Epithelial cell of proximal tubule (primary cell): ENCODE data around the gene PPP1R14C. TPM values are rescaled to one million over a fixed set of nuclear protein-coding genes. Genes with fewer than 3 reads are reported as not detected.
"Not testable (repeated sequence)": the region's sequence is repeated elsewhere in the genome, so short reads cannot be mapped to it uniquely, and the experiment has no call there.

Source experiments
- DNase-seq: peaks from one replicate; pipeline ENCODE4 v3.0.0-alpha.2; 2011; ENCODE audit warnings: low read depth
- H3K4me3 ChIP-seq: 2 replicates; pipeline ENCODE4 v1.5.1; 2011; ENCODE audit warnings: low read depth, mild to moderate bottlenecking, low read length
- total RNA-seq: library from RNA; depleted of rRNA; stranded (reverse); fragments of >200 nt; gene quantifications from 2 replicates; pipeline ENCODE4 v1.2.3, GENCODE V29; 2015
- TF ChIP-seq, protein P1 (sequence below): conservative IDR thresholded peaks from 2 replicates; pipeline ENCODE4 v1.5.1; 2012; ENCODE audit warnings: low read depth, mild to moderate bottlenecking, low read length

PPP1R14C gene
- total RNA-seq, 1 donor from 2014 or later = 27.0 TPM

DNA sequence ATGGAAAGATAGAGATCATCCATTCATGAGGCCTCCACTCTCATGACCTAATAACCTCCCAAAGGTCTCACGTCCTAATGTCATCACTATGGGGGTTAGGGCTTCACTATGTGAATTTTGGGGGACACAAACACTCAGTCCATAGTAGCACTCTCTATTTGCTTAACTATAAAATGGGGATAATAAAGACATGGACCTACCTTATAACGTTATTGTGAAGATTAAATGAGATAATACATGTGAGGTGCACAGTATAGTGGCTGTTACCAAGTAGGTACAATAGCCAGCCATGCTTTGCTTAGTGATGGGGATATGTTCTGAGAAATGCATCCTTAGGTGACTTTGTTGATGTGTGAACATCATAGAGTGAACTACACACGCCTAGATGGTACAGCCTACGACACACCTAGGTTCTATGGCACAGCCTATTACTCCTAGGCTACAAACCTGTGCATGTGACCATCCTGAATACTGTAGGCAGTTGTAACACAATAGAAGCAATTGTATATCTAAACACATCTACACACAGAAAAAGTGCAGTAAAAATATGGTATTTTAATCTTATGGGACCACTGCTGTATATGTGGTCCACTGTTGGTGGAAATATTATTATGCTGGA lies 39.7 kb downstream of the PPP1R14C start:
- DNase-seq = no peak
- H3K4me3 ChIP-seq = no peak overlapping the region
- TF ChIP-seq, protein P1, sequence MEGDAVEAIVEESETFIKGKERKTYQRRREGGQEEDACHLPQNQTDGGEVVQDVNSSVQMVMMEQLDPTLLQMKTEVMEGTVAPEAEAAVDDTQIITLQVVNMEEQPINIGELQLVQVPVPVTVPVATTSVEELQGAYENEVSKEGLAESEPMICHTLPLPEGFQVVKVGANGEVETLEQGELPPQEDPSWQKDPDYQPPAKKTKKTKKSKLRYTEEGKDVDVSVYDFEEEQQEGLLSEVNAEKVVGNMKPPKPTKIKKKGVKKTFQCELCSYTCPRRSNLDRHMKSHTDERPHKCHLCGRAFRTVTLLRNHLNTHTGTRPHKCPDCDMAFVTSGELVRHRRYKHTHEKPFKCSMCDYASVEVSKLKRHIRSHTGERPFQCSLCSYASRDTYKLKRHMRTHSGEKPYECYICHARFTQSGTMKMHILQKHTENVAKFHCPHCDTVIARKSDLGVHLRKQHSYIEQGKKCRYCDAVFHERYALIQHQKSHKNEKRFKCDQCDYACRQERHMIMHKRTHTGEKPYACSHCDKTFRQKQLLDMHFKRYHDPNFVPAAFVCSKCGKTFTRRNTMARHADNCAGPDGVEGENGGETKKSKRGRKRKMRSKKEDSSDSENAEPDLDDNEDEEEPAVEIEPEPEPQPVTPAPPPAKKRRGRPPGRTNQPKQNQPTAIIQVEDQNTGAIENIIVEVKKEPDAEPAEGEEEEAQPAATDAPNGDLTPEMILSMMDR = no peak

- H3K4me3 ChIP-seq = no peak overlapping the region
- TF ChIP-seq, protein P1 = no peak
- DNase-seq = no peak
Measured at GRCh38 chr6:150183105-150183504, 40.3 kb downstream of the PPP1R14C start.

DNA sequence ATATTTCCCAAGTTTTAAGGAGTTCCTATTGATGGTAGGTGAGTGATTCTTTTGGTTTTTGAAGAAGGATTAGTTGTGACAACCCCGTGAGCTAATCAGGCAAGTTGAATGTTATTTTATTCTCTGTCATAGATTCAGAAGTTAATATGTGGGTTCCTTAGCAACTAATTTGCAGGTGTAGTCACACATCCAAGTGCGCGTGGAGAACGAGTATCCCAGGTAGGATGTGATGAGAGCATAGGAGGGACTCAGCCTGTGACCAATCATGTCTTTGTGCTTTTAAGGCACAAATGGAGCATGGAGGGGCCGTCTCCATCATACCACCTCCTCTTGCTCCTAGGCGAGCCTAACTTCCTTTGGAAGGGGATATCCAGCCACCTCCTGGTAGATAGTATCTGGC lies 41.1 kb downstream of the PPP1R14C start:
- TF ChIP-seq, protein P1 = no peak
- H3K4me3 ChIP-seq = no peak overlapping the region
- DNase-seq = no peak

DNA sequence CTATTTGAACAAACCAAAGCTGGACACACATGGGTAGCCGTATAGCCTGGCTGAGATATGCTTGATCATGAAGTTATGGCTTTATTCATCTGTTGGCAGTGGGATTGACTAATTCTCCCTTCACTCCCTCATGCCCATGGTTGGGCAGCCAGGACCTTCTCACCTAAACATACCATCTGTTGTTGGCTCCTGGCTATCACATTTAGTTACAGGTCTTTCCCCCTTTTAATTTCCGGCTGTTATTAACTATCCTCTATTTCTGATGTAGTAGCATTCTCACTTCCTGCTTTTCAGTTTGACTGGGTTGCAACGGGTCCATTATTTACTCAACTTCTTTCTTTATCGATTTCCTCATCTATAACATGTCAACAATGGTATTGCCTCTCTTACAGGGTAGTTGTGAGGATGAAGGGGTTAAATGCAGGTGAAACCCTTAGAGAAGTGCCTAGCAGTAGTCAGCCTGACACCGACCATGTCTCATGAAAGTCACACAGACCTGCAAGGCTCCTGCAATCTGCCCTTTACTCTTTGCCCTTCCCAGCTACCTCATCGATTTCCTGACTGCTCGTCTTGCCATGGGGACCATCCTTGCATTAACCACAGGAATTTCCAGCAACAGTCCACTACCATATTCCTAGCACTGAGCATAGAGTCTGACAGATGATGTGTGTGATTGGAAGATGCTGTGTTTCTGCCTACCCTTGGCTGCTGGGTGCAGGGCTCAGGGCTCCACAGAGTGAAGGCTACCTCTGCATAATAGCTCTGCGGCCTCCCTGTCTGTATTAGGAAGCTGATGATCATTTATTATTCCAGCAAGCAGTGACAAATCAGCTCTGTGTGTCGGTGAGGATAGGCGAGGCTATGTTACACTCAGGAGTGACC lies 42.2 kb downstream of the PPP1R14C start:
- DNase-seq = no peak
- H3K4me3 ChIP-seq = no peak overlapping the region
- TF ChIP-seq, protein P1 = no peak

DNA sequence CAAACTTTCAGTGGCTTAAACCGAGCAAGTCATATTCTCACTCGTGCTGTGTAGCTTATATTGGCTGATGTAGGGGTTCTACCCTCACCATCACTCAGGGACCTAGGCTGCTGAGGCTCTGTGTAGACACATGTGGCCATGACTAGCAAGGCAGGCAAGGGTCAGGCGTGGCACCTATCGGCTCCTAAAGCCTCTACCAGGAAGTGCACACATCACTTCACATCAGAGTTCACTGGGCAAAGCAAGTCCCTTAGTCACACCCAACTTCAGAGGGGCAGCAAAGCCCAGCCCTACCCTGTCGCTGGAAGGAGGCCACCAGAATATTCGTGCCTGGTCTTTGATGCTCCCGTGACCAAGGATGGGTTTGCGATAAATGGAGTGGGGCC lies 42.9 kb downstream of the PPP1R14C start:
- DNase-seq = no peak
- TF ChIP-seq, protein P1 = no peak
- H3K4me3 ChIP-seq = no peak overlapping the region

- DNase-seq = no peak
- TF ChIP-seq, protein P1 = no peak
- no peak overlapping the region for H3K4me3 ChIP-seq
Measured at GRCh38 chr6:150186129-150186898, 43.5 kb downstream of the PPP1R14C start.

DNA sequence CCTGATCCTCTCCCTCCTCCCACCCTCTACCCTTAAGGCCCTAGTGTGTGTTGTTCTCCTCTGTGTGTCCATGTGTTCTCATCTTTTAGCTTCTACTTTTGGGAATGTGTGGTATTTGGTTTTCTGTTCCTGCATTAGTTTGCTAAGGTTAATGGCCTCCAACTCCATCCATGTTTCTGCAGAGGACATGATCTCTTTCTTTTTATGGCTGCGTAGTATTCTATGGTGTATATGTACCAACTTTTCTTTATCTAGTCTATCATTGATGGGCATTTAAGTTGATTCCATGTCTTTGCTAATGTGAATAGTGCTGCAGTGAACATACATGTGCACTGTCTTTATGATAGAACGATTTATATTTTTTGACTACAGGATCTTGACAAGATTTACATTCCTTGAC lies 44.6 kb downstream of the PPP1R14C start:
- not testable (repeated sequence) for DNase-seq, H3K4me3 ChIP-seq
